HL-60 (cell line): Measurements from ENCODE around the gene MAGI2.

Source experiments
- DNase-seq, 2 experiments: peaks; one replicate each; pipeline ENCODE4 v3.0.0-alpha.2; 2010 to 2020; ENCODE audit warnings: low read depth in 1 of 2, low spot score in 1 of 2
- H3K27ac ChIP-seq: fragments of 250-450 bp; sonication (Bioruptor Pico); replicated peaks from 2 replicates; pipeline ENCODE4 v1.5.1; 2020; ENCODE audit warnings: mild to moderate bottlenecking, moderate library complexity
- H3K27me3 ChIP-seq: fragments of 250-450 bp; sonication (Bioruptor Pico); 2 replicates; pipeline ENCODE4 v1.5.1; 2021; ENCODE audit warnings: mild to moderate bottlenecking, moderate library complexity; ENCODE audit not compliant: insufficient read depth, poor library complexity, severe bottlenecking
- H3K4me3 ChIP-seq: replicated peaks from 2 replicates; pipeline ENCODE4 v1.5.1; 2011; ENCODE audit warnings: mild to moderate bottlenecking, control low read depth, low read length; ENCODE audit not compliant: insufficient read depth
- GABPA ChIP-seq: IDR thresholded peaks from 2 replicates; pipeline ENCODE4 v1.6.1; 2012; ENCODE audit warnings: low read depth
- POLR2AphosphoS5 ChIP-seq: IDR thresholded peaks from 2 replicates; pipeline ENCODE4 v1.6.1; 2012; ENCODE audit warnings: low read depth
- SPI1 ChIP-seq: IDR thresholded peaks from 2 replicates; pipeline ENCODE4 v1.6.1; 2012; ENCODE audit warnings: low read depth, mild to moderate bottlenecking, borderline replicate concordance
- TF ChIP-seq, protein P1 (sequence below): IDR thresholded peaks from one replicate; pipeline ENCODE4 v1.5.1; 2011; ENCODE audit warnings: low read length, control low read depth, inconsistent platforms; ENCODE audit not compliant: insufficient read depth
- TF ChIP-seq, protein P2 (sequence below): IDR thresholded peaks from 2 replicates; pipeline ENCODE4 v1.6.1; 2012; ENCODE audit warnings: low read depth; ENCODE audit not compliant: insufficient replicate concordance

The MAGI2 gene

DNA sequence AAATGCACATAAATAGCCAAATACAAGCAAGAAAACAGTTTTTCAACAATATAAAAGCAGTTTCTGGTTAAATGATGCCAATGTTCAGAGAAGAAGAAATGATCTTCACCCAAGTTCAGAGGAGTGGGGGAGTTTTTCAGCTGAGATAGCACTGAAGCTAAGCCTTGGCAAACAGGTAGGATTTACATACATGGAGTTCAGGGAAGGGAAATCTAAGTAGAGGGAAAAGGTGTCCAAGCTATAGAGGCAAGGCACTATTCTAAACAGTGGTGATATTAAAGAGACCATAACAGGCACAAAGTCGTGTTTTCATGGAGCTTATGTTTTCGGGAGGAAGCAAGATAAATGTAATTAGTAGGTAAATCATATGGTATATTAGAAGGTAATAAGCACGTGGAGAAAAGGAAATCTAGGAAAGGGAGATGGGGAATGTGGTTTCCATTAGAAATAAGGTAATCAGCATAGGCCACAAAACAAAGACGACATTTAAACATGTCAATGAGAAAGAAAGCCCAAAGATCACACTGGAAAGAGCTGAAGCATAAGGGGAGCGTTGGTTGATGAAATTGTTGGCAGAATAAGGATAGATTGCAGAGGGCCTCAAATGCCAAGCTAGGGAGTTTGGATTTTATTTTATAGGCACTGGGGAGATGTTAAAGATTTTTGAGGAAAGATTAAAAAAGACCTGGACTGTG lies 704.3 kb downstream of the MAGI2 start:
- no peak for DNase-seq
- no peak overlapping the region for H3K27ac ChIP-seq
- TF ChIP-seq SPI1: no peak
- H3K4me3 ChIP-seq: no peak overlapping the region
- no peaks in the 10 kb centered on the region for H3K27me3 ChIP-seq

DNA sequence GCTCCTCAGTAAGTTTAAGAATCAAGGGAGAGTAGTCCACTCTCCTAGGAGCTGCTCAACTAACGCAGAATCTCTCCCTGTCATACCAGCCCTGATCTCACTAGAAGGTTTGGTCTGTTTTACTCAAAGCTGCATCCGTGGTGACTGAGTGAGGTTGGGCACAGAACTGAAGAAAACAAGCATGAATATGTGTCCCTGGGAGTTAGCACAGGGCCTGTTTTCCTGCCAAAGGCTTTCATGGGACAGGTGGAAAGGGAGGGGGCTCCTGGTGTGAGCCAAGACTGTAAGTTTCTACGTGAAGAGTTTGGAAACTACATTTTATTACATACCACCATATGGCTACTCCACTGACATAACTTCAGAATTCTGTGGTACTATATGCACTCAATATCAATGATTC lies 705.9 kb downstream of the MAGI2 start:
- Histone ChIP-seq H3K27ac (no peak overlapping the region), H3K27me3 (no peaks in the 10 kb centered on the region), H3K4me3 (no peak overlapping the region)
- no peak for TF ChIP-seq SPI1
- TF ChIP-seq, protein P1, sequence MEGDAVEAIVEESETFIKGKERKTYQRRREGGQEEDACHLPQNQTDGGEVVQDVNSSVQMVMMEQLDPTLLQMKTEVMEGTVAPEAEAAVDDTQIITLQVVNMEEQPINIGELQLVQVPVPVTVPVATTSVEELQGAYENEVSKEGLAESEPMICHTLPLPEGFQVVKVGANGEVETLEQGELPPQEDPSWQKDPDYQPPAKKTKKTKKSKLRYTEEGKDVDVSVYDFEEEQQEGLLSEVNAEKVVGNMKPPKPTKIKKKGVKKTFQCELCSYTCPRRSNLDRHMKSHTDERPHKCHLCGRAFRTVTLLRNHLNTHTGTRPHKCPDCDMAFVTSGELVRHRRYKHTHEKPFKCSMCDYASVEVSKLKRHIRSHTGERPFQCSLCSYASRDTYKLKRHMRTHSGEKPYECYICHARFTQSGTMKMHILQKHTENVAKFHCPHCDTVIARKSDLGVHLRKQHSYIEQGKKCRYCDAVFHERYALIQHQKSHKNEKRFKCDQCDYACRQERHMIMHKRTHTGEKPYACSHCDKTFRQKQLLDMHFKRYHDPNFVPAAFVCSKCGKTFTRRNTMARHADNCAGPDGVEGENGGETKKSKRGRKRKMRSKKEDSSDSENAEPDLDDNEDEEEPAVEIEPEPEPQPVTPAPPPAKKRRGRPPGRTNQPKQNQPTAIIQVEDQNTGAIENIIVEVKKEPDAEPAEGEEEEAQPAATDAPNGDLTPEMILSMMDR: no peak
- no peak for TF ChIP-seq GABPA
- no peak for TF ChIP-seq POLR2AphosphoS5
- DNase-seq: no peak

DNA sequence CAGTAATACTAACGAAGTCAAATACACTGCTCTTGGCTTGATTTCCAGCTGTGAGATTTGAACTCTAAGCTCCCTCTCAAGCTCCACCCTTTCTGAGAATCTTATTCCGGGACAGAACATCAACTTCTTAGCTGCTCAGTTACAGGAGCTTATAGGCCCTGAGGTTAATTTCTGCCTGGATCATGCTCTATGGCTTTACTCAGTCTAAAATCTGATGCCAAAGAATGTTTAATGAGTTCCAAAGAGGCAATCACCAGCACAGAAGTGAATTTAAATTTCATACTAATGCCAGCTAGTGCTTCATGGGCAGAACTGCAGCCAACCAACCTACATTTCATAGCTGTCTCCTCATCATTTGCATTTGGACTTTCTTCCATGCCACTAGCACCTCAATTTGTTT lies 707.2 kb downstream of the MAGI2 start:
- DNase-seq: no peak
- Histone ChIP-seq H3K27ac (no peak overlapping the region), H3K4me3 (no peak overlapping the region), H3K27me3 (no peaks in the 10 kb centered on the region)
- TF ChIP-seq SPI1 (no peak), GABPA (no peak), POLR2AphosphoS5 (no peak)
- TF ChIP-seq, protein P2, sequence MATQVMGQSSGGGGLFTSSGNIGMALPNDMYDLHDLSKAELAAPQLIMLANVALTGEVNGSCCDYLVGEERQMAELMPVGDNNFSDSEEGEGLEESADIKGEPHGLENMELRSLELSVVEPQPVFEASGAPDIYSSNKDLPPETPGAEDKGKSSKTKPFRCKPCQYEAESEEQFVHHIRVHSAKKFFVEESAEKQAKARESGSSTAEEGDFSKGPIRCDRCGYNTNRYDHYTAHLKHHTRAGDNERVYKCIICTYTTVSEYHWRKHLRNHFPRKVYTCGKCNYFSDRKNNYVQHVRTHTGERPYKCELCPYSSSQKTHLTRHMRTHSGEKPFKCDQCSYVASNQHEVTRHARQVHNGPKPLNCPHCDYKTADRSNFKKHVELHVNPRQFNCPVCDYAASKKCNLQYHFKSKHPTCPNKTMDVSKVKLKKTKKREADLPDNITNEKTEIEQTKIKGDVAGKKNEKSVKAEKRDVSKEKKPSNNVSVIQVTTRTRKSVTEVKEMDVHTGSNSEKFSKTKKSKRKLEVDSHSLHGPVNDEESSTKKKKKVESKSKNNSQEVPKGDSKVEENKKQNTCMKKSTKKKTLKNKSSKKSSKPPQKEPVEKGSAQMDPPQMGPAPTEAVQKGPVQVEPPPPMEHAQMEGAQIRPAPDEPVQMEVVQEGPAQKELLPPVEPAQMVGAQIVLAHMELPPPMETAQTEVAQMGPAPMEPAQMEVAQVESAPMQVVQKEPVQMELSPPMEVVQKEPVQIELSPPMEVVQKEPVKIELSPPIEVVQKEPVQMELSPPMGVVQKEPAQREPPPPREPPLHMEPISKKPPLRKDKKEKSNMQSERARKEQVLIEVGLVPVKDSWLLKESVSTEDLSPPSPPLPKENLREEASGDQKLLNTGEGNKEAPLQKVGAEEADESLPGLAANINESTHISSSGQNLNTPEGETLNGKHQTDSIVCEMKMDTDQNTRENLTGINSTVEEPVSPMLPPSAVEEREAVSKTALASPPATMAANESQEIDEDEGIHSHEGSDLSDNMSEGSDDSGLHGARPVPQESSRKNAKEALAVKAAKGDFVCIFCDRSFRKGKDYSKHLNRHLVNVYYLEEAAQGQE: no peak
- TF ChIP-seq, protein P1: no peak

DNA sequence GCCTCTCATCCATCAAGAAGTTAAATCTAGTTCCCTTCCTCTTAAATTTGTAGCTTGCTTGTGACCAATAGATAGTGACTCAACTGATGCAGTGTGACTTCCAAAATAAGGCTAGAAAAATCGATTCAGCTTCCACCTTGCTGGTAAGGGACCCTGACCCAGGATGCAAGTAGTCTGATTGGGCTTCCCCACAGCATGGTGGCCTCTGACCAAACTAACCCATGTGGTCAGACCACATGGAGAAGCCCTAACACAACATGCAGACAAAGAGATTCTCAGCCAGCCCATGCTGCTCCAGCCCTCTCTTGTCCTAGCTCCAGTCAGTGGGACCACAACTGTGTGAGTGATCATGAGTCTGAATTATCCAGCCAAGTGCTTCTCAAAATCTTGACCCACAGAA lies 710.8 kb downstream of the MAGI2 start:
- TF ChIP-seq POLR2AphosphoS5: no peak
- no peak for TF ChIP-seq GABPA
- TF ChIP-seq, protein P1: no peak
- TF ChIP-seq SPI1: no peak
- TF ChIP-seq, protein P2: no peak
- no peak for DNase-seq
- no peaks in the 10 kb centered on the region for H3K27me3 ChIP-seq
- H3K27ac ChIP-seq: no peak overlapping the region
- H3K4me3 ChIP-seq: no peak overlapping the region
